CD4-positive, alpha-beta T cell treated with Interleukin-21 for 1 hour (primary cell): Measurements from ENCODE around the gene CYTH3.
A peak's percentile ranks its signal among the peaks of the same experiment; 100 is the strongest.

Experiments used
- DNase-seq: peaks from one replicate; pipeline ENCODE4 v3.0.0-alpha.2; 2020

Gene CYTH3

GRCh38 chr7:6279937-6280336, 7.5 kb upstream of the CYTH3 start:
- no peak for DNase-seq

DNA sequence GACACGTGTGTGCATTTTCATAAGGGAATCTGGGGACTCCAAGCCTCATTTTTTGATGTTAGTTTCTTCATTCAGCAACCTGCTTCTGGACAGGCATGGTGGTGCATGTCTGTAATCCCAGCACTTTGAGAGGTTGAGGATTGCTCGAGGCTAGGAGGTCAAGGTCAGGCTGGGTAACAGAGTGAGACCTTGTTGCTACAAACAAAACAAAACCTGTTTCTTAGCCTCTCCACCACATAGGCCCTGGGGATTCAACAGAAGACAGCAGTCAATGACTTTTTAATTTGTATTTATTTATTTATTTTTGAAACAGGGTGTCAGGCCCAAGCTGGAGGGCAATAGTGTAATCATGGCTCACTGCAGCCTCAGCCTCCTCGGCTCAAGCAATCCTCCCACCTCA, 6.9 kb upstream of the CYTH3 start:
- DNase-seq: no peak

GRCh38 chr7:6278749-6279310, 6.4 kb upstream of the CYTH3 start:
- no peak for DNase-seq

- DNase-seq: no peak
These were observed 5.1 kb upstream of the CYTH3 start for GRCh38 chr7:6277476-6277875.

DNA sequence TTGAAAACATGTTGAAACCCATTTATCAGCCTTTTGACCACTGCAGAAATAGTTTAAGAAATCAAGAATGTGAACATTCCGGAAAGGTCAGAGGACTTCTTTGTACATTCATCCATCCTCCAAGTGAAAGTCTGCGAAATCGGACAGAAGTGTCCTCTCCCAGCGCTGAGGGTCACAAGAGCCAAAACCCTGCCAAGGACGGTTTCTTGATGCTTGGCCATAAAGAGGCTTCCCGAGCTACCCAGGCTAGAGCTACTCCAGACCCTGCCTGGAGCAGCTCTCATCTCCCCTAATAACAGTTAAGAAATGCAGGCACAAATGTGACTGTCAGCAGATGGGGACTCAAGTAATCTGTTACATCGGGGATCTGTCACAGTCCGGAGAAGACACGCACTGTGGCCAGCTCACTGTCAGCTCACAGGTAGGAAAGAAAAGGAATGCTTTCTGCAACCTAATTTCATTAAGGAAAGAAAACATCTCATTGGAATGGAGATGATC, 4.5 kb upstream of the CYTH3 start:
- no peak for DNase-seq

DNA sequence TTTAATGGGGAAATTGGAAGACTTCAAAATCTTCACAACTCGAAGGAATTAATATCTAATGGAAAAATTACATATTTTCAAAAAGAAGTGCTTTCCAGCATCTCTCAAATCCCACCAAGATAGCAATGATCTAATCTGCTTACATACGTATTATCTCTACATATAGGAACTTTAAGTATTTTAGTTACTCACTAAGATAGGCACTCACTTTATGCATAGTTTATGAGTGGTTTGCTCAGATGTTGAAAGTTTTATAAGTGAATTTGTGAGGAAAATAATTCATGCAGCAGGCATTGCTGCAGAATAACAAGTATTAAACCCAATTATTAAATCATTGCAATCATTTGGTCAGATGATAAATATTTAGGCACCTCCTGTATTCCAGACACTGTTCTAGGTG, 2.3 kb upstream of the CYTH3 start:
- no peak for DNase-seq

GRCh38 chr7:6273917-6274630, 1.6 kb upstream of the CYTH3 start:
- no peak for DNase-seq

DNA sequence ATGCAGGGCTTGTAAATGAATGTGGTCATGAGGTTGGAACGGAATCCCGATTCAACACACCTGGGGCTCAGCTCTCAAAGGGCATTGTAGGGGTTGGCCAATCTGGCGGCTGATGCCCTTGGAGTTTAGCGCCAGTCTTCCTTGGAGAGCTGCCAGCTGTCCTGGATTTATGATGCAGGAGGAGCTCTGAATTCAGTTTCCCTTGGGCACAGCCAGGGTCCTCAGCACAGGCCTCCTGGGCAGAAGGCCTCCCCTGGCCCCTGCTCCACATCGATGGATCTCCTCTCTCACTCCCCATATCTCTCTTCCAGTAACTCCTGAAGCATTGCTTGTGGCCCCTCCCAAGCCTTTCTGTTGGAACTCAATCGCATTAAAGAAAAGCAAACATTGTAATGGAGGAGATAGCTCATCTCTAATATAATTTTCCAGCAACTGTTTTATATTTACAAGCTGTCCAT, 985 bp upstream of the CYTH3 start:
- DNase-seq: no peak

DNA sequence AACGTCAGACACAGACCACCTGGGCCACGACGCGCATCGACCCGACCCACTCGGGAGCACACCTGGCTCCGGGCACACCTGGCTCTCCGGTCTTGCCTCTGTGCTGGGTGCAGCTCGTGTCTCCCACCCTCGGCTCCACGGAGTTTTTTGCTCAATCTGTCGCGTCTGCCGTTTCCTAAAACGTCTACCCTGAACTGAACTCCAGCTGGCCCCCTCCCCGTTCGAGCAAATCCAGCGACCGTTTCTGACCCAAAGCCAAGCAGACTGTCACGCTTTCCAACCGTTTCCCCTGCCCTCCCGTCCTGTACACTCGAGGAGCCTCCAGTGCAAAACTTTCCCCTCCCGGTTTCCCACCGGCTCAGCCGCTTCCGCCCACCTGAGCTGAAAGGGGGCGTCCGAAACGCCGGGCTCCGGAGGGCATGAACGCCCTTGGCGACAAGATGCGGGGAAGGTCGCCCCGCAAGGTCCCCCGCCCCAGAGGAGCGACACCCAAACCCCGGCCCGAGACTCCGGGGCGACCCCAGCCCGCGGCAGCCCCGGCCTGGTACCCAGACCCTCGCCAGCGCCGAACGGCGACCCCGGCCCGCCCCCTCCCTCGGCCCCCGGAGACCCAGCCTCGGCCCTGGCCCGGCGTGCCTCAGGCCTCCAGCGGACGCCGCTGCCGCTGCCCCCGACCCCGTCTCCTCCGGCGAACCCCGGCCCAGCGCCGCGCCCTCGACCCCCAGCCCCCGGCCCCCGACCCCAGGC, 557 bp downstream of the CYTH3 start:
- peak; percentile 29 for DNase-seq

DNA sequence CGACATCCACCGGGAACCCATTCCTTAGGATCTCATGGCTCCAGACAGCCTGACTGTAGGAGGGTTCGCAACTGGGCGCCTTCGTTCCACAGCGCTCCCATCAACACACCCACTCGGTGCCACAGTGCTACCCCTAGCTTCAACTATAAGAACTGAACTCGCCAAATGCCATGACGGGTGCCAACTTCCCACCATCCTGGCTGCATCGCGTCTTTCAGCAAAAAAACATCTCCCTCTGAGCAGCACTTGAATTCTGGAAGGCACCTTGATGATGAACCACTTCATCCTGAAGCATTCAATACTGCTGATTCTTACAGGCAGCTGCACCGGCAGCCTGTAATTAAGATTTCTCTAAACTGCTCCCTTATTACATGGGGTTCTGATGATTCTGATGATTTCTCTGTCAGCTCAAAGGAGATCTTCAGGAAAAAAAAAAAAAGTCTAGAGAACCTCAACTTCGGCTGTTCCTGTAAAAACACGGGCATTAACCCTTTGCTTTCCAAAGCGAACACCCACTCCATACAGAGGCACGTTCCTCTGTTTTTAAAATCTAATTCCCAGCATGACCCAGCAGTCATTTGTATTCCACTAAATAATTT, 1.3 kb downstream of the CYTH3 start:
- DNase-seq: peak; percentile 47

DNA sequence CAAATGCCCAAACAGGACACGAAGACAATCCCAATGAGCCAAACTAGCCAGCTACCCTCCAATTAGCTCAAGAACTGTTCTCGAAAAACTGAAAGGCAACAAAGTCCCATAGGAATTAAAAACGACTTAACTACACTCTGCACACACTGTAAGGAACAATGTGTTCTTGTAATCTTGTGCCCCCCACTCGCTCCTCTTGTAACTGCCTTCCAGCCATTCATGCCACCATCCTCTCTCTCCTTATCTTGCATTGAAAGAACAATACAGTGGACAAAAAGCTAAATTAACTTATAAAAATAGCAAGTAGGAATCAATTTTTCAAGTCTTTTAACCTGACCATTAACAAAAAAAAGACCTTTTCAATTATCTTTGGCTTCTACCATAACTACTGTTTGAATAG, 2.9 kb downstream of the CYTH3 start:
- DNase-seq: no peak

- no peak for DNase-seq
These were observed 3.5 kb downstream of the CYTH3 start for GRCh38 chr7:6268907-6269306.

- DNase-seq: no peak
These were observed 4.2 kb downstream of the CYTH3 start for GRCh38 chr7:6268023-6268900.

- no peak for DNase-seq
These were observed 5.7 kb downstream of the CYTH3 start for GRCh38 chr7:6266699-6267098.

- DNase-seq: no peak
These were observed 10.2 kb downstream of the CYTH3 start for GRCh38 chr7:6262221-6262620.

- DNase-seq: no peak
These were observed 10.7 kb downstream of the CYTH3 start for GRCh38 chr7:6261699-6262098.

DNA sequence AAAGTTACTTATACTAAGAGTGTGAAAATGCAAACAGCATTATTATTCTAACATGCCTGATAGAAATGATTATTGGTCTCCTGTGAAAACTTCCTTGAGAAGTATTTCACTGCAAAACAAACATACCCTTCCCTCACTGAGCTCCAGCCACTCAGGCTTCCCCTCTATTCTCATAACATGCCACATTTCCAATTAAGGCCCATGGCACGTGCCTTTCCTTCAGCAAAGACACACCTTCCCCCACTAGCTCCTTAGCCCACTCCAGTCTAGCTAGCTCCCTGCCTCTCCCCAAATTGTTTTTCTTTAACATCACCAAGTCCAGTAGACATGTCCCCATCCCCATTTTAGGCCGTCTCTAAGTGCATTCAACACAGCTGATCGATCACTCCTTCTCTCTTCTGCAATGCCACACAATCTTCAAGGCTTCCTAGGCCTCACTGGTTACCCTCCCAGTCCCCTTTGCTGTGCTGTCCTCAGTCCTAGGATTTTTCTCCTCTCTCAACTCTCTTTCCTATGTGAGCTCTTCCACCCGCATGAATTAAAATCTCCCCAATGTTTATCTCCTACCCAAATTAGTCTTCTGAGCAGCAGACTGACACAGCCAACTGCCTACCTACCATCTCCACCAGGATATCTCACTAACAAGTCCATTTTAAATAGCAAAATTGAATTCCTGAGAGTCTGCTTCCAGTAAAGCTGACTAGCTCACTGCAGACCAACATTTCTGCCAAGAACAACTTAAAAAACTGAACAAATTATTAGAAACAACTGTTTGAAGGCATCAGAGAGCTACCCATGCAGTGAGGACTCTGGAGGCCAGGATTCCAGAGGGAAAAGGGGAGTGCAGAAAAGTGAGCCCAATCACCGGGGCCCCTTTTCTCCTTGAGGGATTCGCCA, 11.9 kb downstream of the CYTH3 start:
- no peak for DNase-seq

- no peak for DNase-seq
These were observed 13.2 kb downstream of the CYTH3 start for GRCh38 chr7:6259257-6259656.

GRCh38 chr7:6258440-6259182, 13.8 kb downstream of the CYTH3 start:
- no peak for DNase-seq

- no peak for DNase-seq
These were observed 14.7 kb downstream of the CYTH3 start for GRCh38 chr7:6257675-6258074.
